Type B pancreatic cell (in vitro differentiated cells): ENCODE results near the gene SHISA2. TPM values are rescaled to one million over a fixed set of nuclear protein-coding genes. Genes with fewer than 3 reads are reported as not detected.

Source experiments
- DNase-seq: peaks from one replicate; pipeline ENCODE4 v3.0.0; 2021; ENCODE audit warnings: mixed read lengths; ENCODE audit not compliant: unreplicated experiment; ENCODE audit errors: extremely low spot score
- H3K27ac Mint-ChIP-seq: 2 replicates; pipeline ENCODE4 v1.8.0; 2021; ENCODE audit warnings: mild to moderate bottlenecking, mixed read lengths
- H3K27me3 Mint-ChIP-seq: 2 replicates; pipeline ENCODE4 v1.8.0; 2021; ENCODE audit warnings: mixed read lengths
- H3K36me3 Mint-ChIP-seq: 2 replicates; pipeline ENCODE4 v1.8.0; 2021; ENCODE audit warnings: mixed read lengths
- H3K4me1 Mint-ChIP-seq: one replicate; pipeline ENCODE4 v1.8.0; 2021; ENCODE audit warnings: mixed read lengths; ENCODE audit not compliant: unreplicated experiment
- H3K4me3 Mint-ChIP-seq: 2 replicates; pipeline ENCODE4 v1.8.0; 2021; ENCODE audit warnings: mild to moderate bottlenecking, mixed read lengths
- H3K9me3 Mint-ChIP-seq: 2 replicates; pipeline ENCODE4 v1.8.0; 2021; ENCODE audit warnings: mixed read lengths
- total RNA-seq: library from RNA; stranded (reverse); gene quantifications from 2 replicates; pipeline ENCODE4 v1.2.1, GENCODE V29; 2021; ENCODE audit warnings: low replicate concordance
- TF ChIP-seq, protein P1 (sequence below): fragments of 200-600 bp; sonication (generic); conservative IDR thresholded peaks from 2 replicates; pipeline ENCODE4 v1.5.0; 2021; ENCODE audit warnings: antibody characterized with exemption, mild to moderate bottlenecking

Gene SHISA2
- total RNA-seq, 1 donor from 2014 or later, result 25.7 TPM

DNA sequence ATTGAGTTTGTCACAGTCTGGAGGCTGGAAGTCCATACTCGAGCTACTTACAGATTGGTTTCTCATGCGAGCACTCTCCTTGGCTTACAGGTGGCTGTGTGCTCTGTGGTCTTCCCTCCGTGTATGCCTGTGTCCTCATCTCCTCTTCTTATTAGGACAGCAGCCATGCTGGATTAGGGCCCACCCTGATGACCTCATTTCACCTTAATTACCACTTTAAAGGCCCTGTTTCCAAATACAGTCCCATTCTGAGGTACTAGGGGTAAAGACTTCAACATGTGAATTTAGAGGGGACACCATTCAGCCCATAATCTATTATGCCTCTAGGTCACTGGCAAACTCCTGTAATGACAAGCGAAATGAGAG, 40.6 kb downstream of the SHISA2 start:
- H3K36me3 Mint-ChIP-seq, result no peaks in the 10 kb centered on the region
- peaks cover 12% of the 10 kb centered on the region for H3K9me3 Mint-ChIP-seq
- TF ChIP-seq, protein P1, sequence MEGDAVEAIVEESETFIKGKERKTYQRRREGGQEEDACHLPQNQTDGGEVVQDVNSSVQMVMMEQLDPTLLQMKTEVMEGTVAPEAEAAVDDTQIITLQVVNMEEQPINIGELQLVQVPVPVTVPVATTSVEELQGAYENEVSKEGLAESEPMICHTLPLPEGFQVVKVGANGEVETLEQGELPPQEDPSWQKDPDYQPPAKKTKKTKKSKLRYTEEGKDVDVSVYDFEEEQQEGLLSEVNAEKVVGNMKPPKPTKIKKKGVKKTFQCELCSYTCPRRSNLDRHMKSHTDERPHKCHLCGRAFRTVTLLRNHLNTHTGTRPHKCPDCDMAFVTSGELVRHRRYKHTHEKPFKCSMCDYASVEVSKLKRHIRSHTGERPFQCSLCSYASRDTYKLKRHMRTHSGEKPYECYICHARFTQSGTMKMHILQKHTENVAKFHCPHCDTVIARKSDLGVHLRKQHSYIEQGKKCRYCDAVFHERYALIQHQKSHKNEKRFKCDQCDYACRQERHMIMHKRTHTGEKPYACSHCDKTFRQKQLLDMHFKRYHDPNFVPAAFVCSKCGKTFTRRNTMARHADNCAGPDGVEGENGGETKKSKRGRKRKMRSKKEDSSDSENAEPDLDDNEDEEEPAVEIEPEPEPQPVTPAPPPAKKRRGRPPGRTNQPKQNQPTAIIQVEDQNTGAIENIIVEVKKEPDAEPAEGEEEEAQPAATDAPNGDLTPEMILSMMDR, result no peak
- H3K4me3 Mint-ChIP-seq, result no peak overlapping the region
- peaks cover 6% of the 10 kb centered on the region for H3K4me1 Mint-ChIP-seq
- no peak overlapping the region for H3K27ac Mint-ChIP-seq
- no peak for DNase-seq
- no peaks in the 10 kb centered on the region for H3K27me3 Mint-ChIP-seq

DNA sequence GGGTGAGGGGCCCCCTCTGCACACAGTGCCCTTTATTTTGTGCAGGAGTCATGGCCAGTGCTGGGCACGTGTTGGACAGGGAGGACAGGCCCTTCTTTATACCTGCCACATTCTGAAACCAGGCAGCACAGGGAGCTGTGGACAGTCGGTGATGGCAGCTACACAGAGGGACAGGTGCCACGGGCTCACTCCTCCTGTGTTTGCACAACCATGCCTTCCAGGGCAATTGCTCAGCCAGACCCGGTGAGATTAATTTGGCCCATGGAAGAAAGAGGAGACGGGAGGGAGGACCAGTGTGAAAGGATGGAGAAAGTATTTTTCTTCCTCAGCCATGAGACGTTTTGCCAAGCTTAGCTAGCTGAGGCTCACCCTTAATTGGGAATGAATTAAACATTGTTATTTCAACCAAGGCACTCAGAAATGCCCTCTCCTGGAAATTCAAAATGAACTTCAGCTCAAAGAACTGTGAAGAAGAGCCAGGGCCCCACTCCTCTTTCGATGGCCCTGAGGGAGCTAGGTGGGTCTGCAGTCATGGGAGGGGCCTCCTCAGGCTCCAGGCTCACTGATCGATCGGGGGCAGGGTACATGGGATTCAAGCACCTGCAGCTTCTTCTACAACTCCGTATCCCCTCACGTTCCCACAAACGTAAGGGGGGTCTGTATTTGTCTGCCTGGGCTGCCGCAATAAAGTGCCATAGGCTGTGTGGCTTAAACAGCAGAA, 41.2 kb downstream of the SHISA2 start:
- DNase-seq, result no peak
- Mint-ChIP-seq H3K36me3 (no peaks in the 10 kb centered on the region), H3K27me3 (no peaks in the 10 kb centered on the region), H3K9me3 (peaks cover 12% of the 10 kb centered on the region), H3K4me1 (peaks cover 5% of the 10 kb centered on the region), H3K4me3 (no peak overlapping the region), H3K27ac (no peak overlapping the region)
- TF ChIP-seq, protein P1, result no peak

DNA sequence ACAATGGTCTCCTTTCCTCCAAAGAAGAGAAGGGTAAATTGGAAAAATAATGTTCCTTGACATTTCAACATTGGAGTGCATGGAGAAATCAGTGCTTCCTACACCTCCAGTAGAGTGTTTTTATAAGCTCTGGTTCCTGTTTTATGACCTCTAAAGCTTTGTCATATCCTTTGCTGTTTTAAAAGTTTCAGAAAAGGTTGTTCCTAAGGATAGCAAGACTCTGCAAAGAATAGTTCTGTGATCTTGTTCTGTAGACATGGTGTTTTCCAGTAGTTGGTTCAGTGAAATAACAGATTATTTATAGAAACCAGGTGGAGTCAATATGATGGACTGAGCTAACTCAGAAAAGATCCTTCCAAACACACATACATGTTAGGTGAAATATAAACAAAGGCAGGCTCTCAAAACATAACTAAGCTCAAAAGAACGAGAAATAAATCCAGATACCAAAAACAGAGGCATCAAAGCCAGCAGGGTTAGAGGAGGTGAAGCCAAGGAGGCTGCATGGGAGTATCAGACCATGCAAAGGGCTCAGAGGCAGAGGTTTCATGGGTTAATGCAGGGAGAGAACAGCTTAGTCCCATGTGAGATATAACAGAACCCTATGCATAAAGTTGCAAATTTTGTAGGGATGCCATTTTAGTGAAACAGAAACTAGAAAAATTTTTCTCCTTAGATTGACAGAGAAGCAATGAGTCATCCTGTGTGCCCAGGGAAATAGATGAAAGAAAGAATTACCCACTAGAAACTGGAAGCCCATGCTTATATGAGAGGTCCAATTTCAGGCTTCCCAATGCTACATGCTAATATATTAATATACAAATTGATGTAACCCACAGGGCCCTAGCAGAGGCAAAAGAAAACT, 44.3 kb downstream of the SHISA2 start:
- Mint-ChIP-seq H3K27me3 (no peaks in the 10 kb centered on the region), H3K36me3 (peaks cover 8% of the 10 kb centered on the region), H3K4me1 (no peaks in the 10 kb centered on the region), H3K9me3 (peaks cover 19% of the 10 kb centered on the region), H3K4me3 (no peak overlapping the region), H3K27ac (no peak overlapping the region)
- no peak for DNase-seq
- TF ChIP-seq, protein P1, result no peak

Other genes with a start within 250 kb of the SHISA2 start
- 27.0 and 36.9 TPM in 2 replicates for gene RNF6, start 170.3 kb upstream of the SHISA2 start, total RNA-seq
- gene CDK8, start 202.1 kb upstream of the SHISA2 start, total RNA-seq, result 22.8 and 26.3 TPM in 2 replicates